ENCODE measurements around the gene ACADSB. TPM values are rescaled to one million over a fixed set of nuclear protein-coding genes. Genes with fewer than 3 reads are reported as not detected.

Gene ACADSB
- total RNA-seq, 3 donors from 2014 or later, result 34.8 to 48.9 (median 38.2) TPM

DNA sequence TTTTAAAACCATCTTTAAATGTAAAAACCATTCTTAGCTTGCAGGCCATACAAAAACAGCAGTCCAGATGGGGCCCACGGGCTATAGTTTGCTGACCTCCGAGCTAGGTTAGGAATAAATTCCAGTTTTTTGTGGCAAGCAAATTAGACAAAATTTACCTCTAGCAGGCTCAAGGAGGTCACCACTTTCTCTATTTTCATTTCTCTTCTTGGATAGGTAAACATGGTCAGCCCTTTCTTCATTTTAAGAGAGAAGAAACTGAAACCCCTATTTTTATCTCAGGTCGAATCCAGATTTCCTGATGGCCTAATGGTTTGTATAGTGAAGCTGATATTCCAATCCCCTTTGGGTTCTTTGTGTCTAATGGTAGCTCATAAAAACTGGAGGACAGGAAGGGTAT is 10.9 kb upstream of the ACADSB start:
- no peak for ATAC-seq
- H3K36me3 ChIP-seq (ENCODE audit: low read depth), result no peaks in the 10 kb centered on the region
- DNase-seq, result no peak
- no peak overlapping the region for H3K4me3 ChIP-seq
- H3K9me3 ChIP-seq, result no peaks in the 10 kb centered on the region
- peaks cover 9% of the 10 kb centered on the region for H3K4me1 ChIP-seq (ENCODE audit: low read depth)
- TF ChIP-seq, protein P1, sequence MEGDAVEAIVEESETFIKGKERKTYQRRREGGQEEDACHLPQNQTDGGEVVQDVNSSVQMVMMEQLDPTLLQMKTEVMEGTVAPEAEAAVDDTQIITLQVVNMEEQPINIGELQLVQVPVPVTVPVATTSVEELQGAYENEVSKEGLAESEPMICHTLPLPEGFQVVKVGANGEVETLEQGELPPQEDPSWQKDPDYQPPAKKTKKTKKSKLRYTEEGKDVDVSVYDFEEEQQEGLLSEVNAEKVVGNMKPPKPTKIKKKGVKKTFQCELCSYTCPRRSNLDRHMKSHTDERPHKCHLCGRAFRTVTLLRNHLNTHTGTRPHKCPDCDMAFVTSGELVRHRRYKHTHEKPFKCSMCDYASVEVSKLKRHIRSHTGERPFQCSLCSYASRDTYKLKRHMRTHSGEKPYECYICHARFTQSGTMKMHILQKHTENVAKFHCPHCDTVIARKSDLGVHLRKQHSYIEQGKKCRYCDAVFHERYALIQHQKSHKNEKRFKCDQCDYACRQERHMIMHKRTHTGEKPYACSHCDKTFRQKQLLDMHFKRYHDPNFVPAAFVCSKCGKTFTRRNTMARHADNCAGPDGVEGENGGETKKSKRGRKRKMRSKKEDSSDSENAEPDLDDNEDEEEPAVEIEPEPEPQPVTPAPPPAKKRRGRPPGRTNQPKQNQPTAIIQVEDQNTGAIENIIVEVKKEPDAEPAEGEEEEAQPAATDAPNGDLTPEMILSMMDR (IDR thresholded peaks at IDR 0.05), result no peak
- intact Hi-C loops (cut with DNase I, micrococcal nuclease), result no loop called here

DNA sequence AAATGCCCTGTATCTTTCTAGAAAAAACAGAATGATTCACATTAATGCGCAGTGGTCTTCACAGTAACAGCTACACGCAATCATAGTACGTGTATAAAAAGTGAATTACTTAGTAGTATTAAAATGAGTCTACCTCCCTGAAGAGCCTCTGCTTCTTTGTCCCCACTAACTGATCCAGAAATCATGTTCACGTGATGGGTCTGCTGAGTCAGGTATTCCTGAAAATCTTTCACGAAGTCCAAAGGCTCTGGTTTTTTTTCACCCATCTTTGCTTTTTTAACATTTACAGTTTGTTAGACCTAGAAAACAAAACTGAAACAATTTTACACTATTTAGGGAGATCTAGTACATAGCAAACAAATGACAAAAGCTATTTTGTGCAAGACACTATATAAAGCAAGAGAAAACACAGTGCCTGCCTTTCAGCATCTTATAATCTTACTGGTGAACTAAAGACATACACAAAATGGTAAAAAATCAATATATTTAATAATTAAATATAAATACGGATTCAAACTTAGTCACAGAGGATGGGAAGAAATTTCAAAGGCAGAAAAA is 10.4 kb upstream of the ACADSB start:
- ATAC-seq, result no peak

DNA sequence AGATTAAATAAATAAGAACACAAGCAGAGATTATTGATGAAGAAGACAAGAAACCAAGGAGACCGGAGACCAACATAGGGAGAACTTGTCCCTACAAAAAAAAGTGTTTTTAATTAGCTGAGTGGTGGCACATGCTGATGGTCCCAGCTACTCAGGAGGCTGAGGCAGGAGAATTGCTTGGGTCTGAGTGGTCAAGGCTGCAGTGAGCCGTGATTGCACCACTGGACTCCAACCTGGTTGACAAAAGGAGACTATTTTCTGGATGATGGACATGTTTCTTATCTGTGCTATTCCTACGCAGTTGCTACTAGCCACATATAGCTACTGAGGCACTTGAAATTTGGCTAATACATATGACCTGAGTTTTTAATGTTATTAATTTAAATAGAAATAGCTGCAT is 9.9 kb upstream of the ACADSB start:
- Histone ChIP-seq H3K9me3 (no peaks in the 10 kb centered on the region), H3K4me1 (ENCODE audit: low read depth) (peaks cover 9% of the 10 kb centered on the region), H3K36me3 (ENCODE audit: low read depth) (no peaks in the 10 kb centered on the region), H3K4me3 (no peak overlapping the region)
- ATAC-seq (no peak), DNase-seq (no peak)
- TF ChIP-seq, protein P1 (IDR thresholded peaks at IDR 0.05), result no peak
- intact Hi-C loops (cut with DNase I, micrococcal nuclease), result no loop called here

More for the DNA sequence above, 10.4 kb upstream of the ACADSB start:
- Histone ChIP-seq H3K36me3 (ENCODE audit: low read depth) (no peaks in the 10 kb centered on the region), H3K4me1 (ENCODE audit: low read depth) (peaks cover 9% of the 10 kb centered on the region), H3K4me3 (no peak overlapping the region), H3K9me3 (no peaks in the 10 kb centered on the region)
- intact Hi-C loops (cut with DNase I, micrococcal nuclease), result no loop called here
- no peak for DNase-seq
- TF ChIP-seq, protein P1 (IDR thresholded peaks at IDR 0.05), result no peak

DNA sequence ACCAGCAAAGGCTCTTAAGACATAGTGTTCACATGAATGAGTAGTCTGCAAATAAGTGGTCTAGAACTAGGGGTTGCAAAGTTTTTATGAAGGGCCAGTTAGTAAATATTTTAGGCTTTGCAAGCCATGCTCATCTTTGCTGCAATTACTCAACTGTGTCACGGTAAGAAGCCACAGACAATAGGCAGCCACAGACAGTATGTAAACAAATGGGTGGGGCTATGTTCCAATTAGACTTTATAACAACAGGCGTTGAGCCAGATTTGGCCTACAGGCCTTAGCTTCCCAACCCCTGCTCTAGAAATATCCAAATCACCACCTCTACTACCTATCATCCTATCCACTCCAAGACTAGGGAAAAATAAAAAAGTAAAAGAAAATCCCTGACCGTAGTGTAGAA is 9.5 kb upstream of the ACADSB start:
- ATAC-seq (peak; percentile 71), DNase-seq (peak in 1 of 3 donors; percentile 31)
- TF ChIP-seq, protein P1 (IDR thresholded peaks at IDR 0.05), result no peak
- H3K9me3 ChIP-seq, result no peaks in the 10 kb centered on the region
- H3K4me3 ChIP-seq, result no peak overlapping the region
- peaks cover 9% of the 10 kb centered on the region for H3K4me1 ChIP-seq (ENCODE audit: low read depth)
- H3K36me3 ChIP-seq (ENCODE audit: low read depth), result no peaks in the 10 kb centered on the region
- intact Hi-C loops (cut with DNase I, micrococcal nuclease), result no loop called here

DNA sequence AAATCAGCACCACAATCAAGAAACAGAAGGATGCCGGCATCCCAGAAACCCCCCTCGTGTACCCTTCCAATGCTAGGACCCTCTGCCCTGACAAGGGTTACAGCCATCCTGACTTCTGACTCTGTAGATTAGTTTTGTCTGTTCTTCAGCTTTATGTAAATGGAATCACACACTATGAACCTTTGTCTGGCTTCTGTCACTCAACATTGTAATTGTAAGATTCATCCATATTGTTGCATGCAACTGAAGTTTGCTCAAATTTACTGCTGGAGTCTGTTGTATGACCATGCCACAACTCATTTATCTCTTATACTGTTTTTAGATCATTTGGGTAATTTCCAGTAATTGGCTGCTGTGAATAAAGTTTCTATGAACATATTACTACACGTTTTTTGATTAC is 8.7 kb upstream of the ACADSB start:
- Histone ChIP-seq H3K9me3 (no peaks in the 10 kb centered on the region), H3K4me1 (ENCODE audit: low read depth) (peaks cover 9% of the 10 kb centered on the region), H3K36me3 (ENCODE audit: low read depth) (no peaks in the 10 kb centered on the region), H3K4me3 (no peak overlapping the region)
- TF ChIP-seq, protein P1 (IDR thresholded peaks at IDR 0.05), result no peak
- intact Hi-C loops (cut with DNase I, micrococcal nuclease), result no loop called here
- no peak for ATAC-seq
- DNase-seq, result no peak

DNA sequence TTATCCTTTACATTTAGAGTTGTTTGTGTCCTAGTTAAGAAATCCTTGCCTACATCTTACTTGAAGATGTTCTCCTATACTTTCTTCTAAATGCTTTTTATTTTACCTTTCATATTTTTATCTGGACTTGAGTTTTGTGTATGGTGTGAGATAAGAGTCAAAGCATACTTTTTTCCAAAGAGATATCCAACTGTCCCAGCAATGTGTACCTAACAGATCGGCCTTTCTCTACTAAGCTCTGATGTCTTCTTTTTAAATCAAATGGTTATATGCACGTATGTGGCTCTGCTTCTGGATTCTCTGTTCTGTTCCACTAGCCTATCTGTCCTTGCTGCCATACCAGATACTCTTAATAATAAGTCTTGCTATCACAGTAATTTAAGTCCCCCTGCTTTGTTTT is 7.4 kb upstream of the ACADSB start:
- Histone ChIP-seq H3K4me1 (ENCODE audit: low read depth) (peaks cover 9% of the 10 kb centered on the region), H3K36me3 (ENCODE audit: low read depth) (no peaks in the 10 kb centered on the region), H3K4me3 (no peak overlapping the region), H3K9me3 (no peaks in the 10 kb centered on the region)
- intact Hi-C loops (cut with DNase I, micrococcal nuclease), result no loop called here
- TF ChIP-seq, protein P1 (IDR thresholded peaks at IDR 0.05), result no peak
- DNase-seq (no peak), ATAC-seq (no peak)
